Esophagus squamous epithelium (tissue), 5 donors: ENCODE data around the gene TTC28. TPM values are rescaled to one million over a fixed set of nuclear protein-coding genes. Genes with fewer than 3 reads are reported as not detected.
"Not testable (repeated sequence)": the region's sequence is repeated elsewhere in the genome, so short reads cannot be mapped to it uniquely, and the experiment has no call there.

Experiments used
- DNase-seq: peaks from one replicate; lab custom pipeline; 2025; lab: John Stamatoyannopoulos, UW
- H3K27ac ChIP-seq, 4 donors: fragments of 200-600 bp; sonication (generic); one replicate each; pipeline ENCODE4 v1.5.1; 2016 to 2019; ENCODE audit warnings: mild to moderate bottlenecking in 1 of 4
- H3K27me3 ChIP-seq, 4 donors: fragments of 200-600 bp; sonication (generic); 1 replicate in 3 of 4; 2 replicates in 1 of 4; pipeline versions ENCODE4 v1.5.1 to v1.6.0; 2017 to 2021; ENCODE audit warnings: antibody characterized with exemption in 1 of 4
- H3K36me3 ChIP-seq, 3 donors: fragments of 200-600 bp; sonication (generic); one replicate each; pipeline ENCODE4 v1.5.1; 2016 to 2019
- H3K4me1 ChIP-seq, 3 donors: fragments of 200-600 bp; sonication (generic); one replicate each; pipeline ENCODE4 v1.5.1; 2017 to 2019
- H3K4me3 ChIP-seq, 4 donors: fragments of 200-600 bp; sonication (generic); 1 replicate in 3 of 4; 2 replicates in 1 of 4; pipeline ENCODE4 v1.5.1; 2016 to 2019; ENCODE audit warnings: mild to moderate bottlenecking in 2 of 4, moderate library complexity in 1 of 4
- H3K9me3 ChIP-seq, 3 donors: fragments of 200-600 bp; sonication (generic); one replicate each; pipeline ENCODE4 v1.5.1; 2016 to 2019
- CTCF ChIP-seq, 6 experiments: fragments of 450-650 bp in 4 of 6; fragments of 200-600 bp in 2 of 6; sonication (generic) in 2 of 6; IDR thresholded peaks; one replicate each; pipeline ENCODE4 v1.5.1; 2016 to 2019; ENCODE audit warnings: antibody characterized with exemption in 6 of 6, mild to moderate bottlenecking in 4 of 6, moderate library complexity in 4 of 6
- POLR2A ChIP-seq, 4 donors: fragments of 450-650 bp; IDR thresholded peaks; one replicate each; pipeline ENCODE4 v1.6.1; 2017; ENCODE audit warnings: antibody characterized with exemption in 4 of 4, mild to moderate bottlenecking in 4 of 4, moderate library complexity in 3 of 4
- WGBS, 2 donors: methylation state at CpG; one replicate each; pipeline ENCODE4 v1.1.5; 2018; 5-methylcytosine and 5-hydroxymethylcytosine counted together
- intact Hi-C: fragments of 100-400 bp; cut with DNase I; formaldehyde crosslinking; loops from one replicate; pipeline ENCODE4 v1.15.0; 2022
- total RNA-seq, 4 donors: library from RNA; depleted of rRNA; stranded (reverse); fragments of >200 nt; gene quantifications; one replicate each; pipeline ENCODE4 v1.1.0, GENCODE V29; 2016
- donor health status: DM: yes; HTN: yes; CAD: no.

Gene TTC28
- total RNA-seq, 4 donors from 2014 or later = 6.0 to 21.4 (median 7.7) TPM

GRCh38 chr22:28710107-28710506 is 30.5 kb upstream of the TTC28 start:
- Histone ChIP-seq H3K36me3 (peaks cover 0 to 18% (median 0%) of the 10 kb centered on the region in 3 donors), H3K9me3 (no peaks in the 10 kb centered on the region), H3K27ac (peak overlapping the region in 3 of 4 donors; percentile 8 to 69 (median 26)), H3K27me3 (no peaks in the 10 kb centered on the region), H3K4me3 (no peak overlapping the region), H3K4me1 (peaks cover 0 to 18% (median 3%) of the 10 kb centered on the region in 3 donors)
- no peak for TF ChIP-seq POLR2A (IDR thresholded peaks at IDR 0.05)
- TF ChIP-seq CTCF (IDR thresholded peaks at IDR 0.05) = no peak
- DNase-seq = no peak
- intact Hi-C loops = no loop called here

GRCh38 chr22:28706845-28707244 is 27.2 kb upstream of the TTC28 start:
- Histone ChIP-seq H3K9me3 (no peaks in the 10 kb centered on the region), H3K27ac (no peak overlapping the region), H3K4me1 (peaks cover 0 to 18% (median 3%) of the 10 kb centered on the region in 3 donors), H3K27me3 (no peaks in the 10 kb centered on the region), H3K36me3 (peaks cover 0 to 18% (median 0%) of the 10 kb centered on the region in 3 donors), H3K4me3 (no peak overlapping the region)
- WGBS, 2 donors = 84 to 98% methylated on average over 6 of the region's 6 CpGs
- no peak for DNase-seq
- TF ChIP-seq CTCF (IDR thresholded peaks at IDR 0.05) (no peak), POLR2A (IDR thresholded peaks at IDR 0.05) (no peak)
- intact Hi-C loops = no loop called here

GRCh38 chr22:28703436-28703835 is 23.8 kb upstream of the TTC28 start:
- H3K4me3 ChIP-seq = no peak overlapping the region
- intact Hi-C loops = no loop called here
- H3K27ac ChIP-seq = no peak overlapping the region
- no peaks in the 10 kb centered on the region for H3K27me3 ChIP-seq
- H3K9me3 ChIP-seq = no peaks in the 10 kb centered on the region
- no peak for DNase-seq
- TF ChIP-seq CTCF (IDR thresholded peaks at IDR 0.05) (no peak), POLR2A (IDR thresholded peaks at IDR 0.05) (no peak)
- H3K4me1 ChIP-seq = no peaks in the 10 kb centered on the region
- peaks cover 0 to 27% (median 0%) of the 10 kb centered on the region in 3 donors for H3K36me3 ChIP-seq

GRCh38 chr22:28702891-28703290 is 23.3 kb upstream of the TTC28 start:
- no peak for TF ChIP-seq POLR2A (IDR thresholded peaks at IDR 0.05)
- TF ChIP-seq CTCF (IDR thresholded peaks at IDR 0.05) = no peak
- Histone ChIP-seq H3K27me3 (no peaks in the 10 kb centered on the region), H3K9me3 (no peaks in the 10 kb centered on the region), H3K36me3 (peaks cover 0 to 29% (median 0%) of the 10 kb centered on the region in 3 donors), H3K4me1 (no peaks in the 10 kb centered on the region), H3K27ac (no peak overlapping the region), H3K4me3 (no peak overlapping the region)
- intact Hi-C loops = no loop called here
- no peak for DNase-seq
- 90 to 93% methylated on average over 2 of the region's 2 CpGs for WGBS, 2 donors

- WGBS, 2 donors = 94 to 95% methylated on average over 6 of the region's 6 CpGs
- DNase-seq, H3K27ac ChIP-seq, H3K9me3 ChIP-seq, intact Hi-C loops, H3K4me3 ChIP-seq, H3K4me1 ChIP-seq, H3K27me3 ChIP-seq: not testable (repeated sequence)
- peaks cover 0 to 26% (median 0%) of the 10 kb centered on the region in 3 donors for H3K36me3 ChIP-seq
Measured at GRCh38 chr22:28693041-28693760, 13.6 kb upstream of the TTC28 start.

GRCh38 chr22:28689796-28690195 is 10.2 kb upstream of the TTC28 start:
- H3K27ac ChIP-seq, H3K27me3 ChIP-seq, intact Hi-C loops, H3K4me3 ChIP-seq, H3K4me1 ChIP-seq, H3K9me3 ChIP-seq, DNase-seq: not testable (repeated sequence)
- WGBS, 2 donors = 77 to 88% methylated on average over 2 of the region's 2 CpGs
- peaks cover 0 to 17% (median 0%) of the 10 kb centered on the region in 3 donors for H3K36me3 ChIP-seq

GRCh38 chr22:28682966-28683365 is 3.3 kb upstream of the TTC28 start:
- H3K36me3 ChIP-seq, H3K27me3 ChIP-seq, intact Hi-C loops, H3K27ac ChIP-seq, H3K4me3 ChIP-seq, H3K9me3 ChIP-seq, DNase-seq: not testable (repeated sequence)
- H3K4me1 ChIP-seq = peaks cover 0 to 20% (median 10%) of the 10 kb centered on the region in 3 donors
- WGBS, 2 donors = 88 to 97% methylated on average over 4 of the region's 4 CpGs

GRCh38 chr22:28680813-28681490 is 1.3 kb upstream of the TTC28 start:
- H3K27ac ChIP-seq, H3K27me3 ChIP-seq, H3K4me3 ChIP-seq, H3K9me3 ChIP-seq, DNase-seq, intact Hi-C loops, H3K36me3 ChIP-seq: not testable (repeated sequence)
- peaks cover 0 to 20% (median 10%) of the 10 kb centered on the region in 3 donors for H3K4me1 ChIP-seq
- WGBS, 2 donors = 62 to 65% methylated on average over 5 of the region's 5 CpGs
